Heart left ventricle (tissue), 16 donors: ENCODE data around the gene MID1. TPM values are rescaled to one million over a fixed set of nuclear protein-coding genes. Genes with fewer than 3 reads are reported as not detected.

Source experiments
- ATAC-seq, 4 donors: fragments of 200-7000 bp; cut with Tn5 transposase; one replicate each; pipeline ENCODE4 v1.9.1; 2020 to 2022; ENCODE audit warnings: moderate library complexity in 4 of 4, mild to moderate bottlenecking in 3 of 4, moderate number of reproducible peaks in 1 of 4
- DNase-seq, 5 donors: peaks; one replicate each; pipeline ENCODE4 v3.0.0-alpha.2; 2020
- H3K27ac ChIP-seq, 12 donors: fragments of 200-600 bp; sonication (generic) in 4 of 12; one replicate each; pipeline versions ENCODE4 v1.5.0 to v1.8.0; 2016 to 2022; ENCODE audit warnings: mild to moderate bottlenecking in 2 of 12
- H3K27me3 ChIP-seq, 9 donors: fragments of 200-600 bp; sonication (generic) in 2 of 9; one replicate each; pipeline versions ENCODE4 v1.5.1 to v1.8.0; 2016 to 2022; ENCODE audit warnings: mild to moderate bottlenecking in 3 of 9
- H3K36me3 ChIP-seq, 9 donors: fragments of 200-600 bp; sonication (generic) in 2 of 9; one replicate each; pipeline versions ENCODE4 v1.5.0 to v1.8.0; 2018 to 2022; ENCODE audit warnings: mild to moderate bottlenecking in 2 of 9
- H3K4me1 ChIP-seq, 12 donors: fragments of 200-600 bp; sonication (generic) in 4 of 12; one replicate each; pipeline versions ENCODE4 v1.5.0 to v1.8.0; 2016 to 2022; ENCODE audit warnings: mild to moderate bottlenecking in 3 of 12
- H3K4me3 ChIP-seq, 12 donors: fragments of 200-600 bp; sonication (generic) in 4 of 12; one replicate each; pipeline versions ENCODE4 v1.5.0 to v1.8.0; 2017 to 2022; ENCODE audit warnings: mild to moderate bottlenecking in 9 of 12, moderate library complexity in 4 of 12
- H3K9me3 ChIP-seq, 12 donors: fragments of 200-600 bp; sonication (generic) in 4 of 12; one replicate each; pipeline versions ENCODE4 v1.5.0 to v1.8.0; 2016 to 2022; ENCODE audit warnings: mild to moderate bottlenecking in 1 of 12
- CTCF ChIP-seq, 12 donors: fragments of 200-600 bp; sonication (generic) in 4 of 12; IDR thresholded peaks; one replicate each; pipeline versions ENCODE4 v1.5.0 to v1.8.0; 2018 to 2022; ENCODE audit warnings: antibody characterized with exemption in 12 of 12, mild to moderate bottlenecking in 5 of 12
- POLR2A ChIP-seq, 2 donors: fragments of 450-650 bp; IDR thresholded peaks; one replicate each; pipeline ENCODE4 v1.6.1; 2017; ENCODE audit warnings: antibody characterized with exemption in 2 of 2, mild to moderate bottlenecking in 2 of 2, moderate library complexity in 2 of 2
- WGBS, 4 donors: extraction: QIAGEN DNeasy Blood & Tissue Kit in 2 of 4; methylation state at CpG; one replicate each; pipeline versions ENCODE4 v1.1.5 to v1.1.7; 2013 to 2018; 5-methylcytosine and 5-hydroxymethylcytosine counted together
- intact Hi-C, 10 donors: fragments of 100-400 bp; cut with DNase I; formaldehyde crosslinking; loops; one replicate each; pipeline versions ENCODE4 v1.11.1 to v1.14.2; 2022
- polyA plus RNA-seq, 2 donors: library from polyadenylated mRNA; stranded (reverse); fragments of 200-250 nt; gene quantifications; one replicate each; pipeline ENCODE4 v1.2.3, GENCODE V29; 2013
- total RNA-seq, 9 donors: library from RNA; depleted of rRNA in 2 of 9; stranded (reverse); fragments of >200 nt in 2 of 9; fragmentation: NEBNext Ultra II Directional in 3 of 9; extraction: Animal tissue kit (Norgen Biotek cat#: 25700) in 3 of 9; gene quantifications; one replicate each; pipeline versions ENCODE4 v1.1.0 to v1.2.4, GENCODE V29; 2016 to 2023
- donor health status: ischemic (EF 13 %, LVEDD 7.1; RV severe dilation, severe dysfunction).
- donor health status: healthy with polysubstance abuse.
- donor health status: DM: no; HTN: yes; CAD: no.
- donor health status: DM: no; HTN: no; CAD: no.
- donor health status: ischemic (EF 25% LVEDD 6.9; RV normal size, moderate dysfunction).
- donor health status: ischemic (EF 25% LVEDD 5.7; RV mildly dilated, moderate dysfunction).
- donor health status: healthy.
- donor health status: DM: yes; HTN: yes; CAD: no.
- donor health status: ischemic (EF 35%, LVEDD 5.7; RV mildly dilated, moderate dysfunction).
- donor health status: nonischemic (EF 11% LVEDD 7.7; RV severe dilation, severe dysfunction).
- donor health status: DM: yes; HTN: yes; CAD: no.
- donor health status: PGD.
- donor health status: ischemic (EF 29% LVEDD 5.4; RV normal size, mild dysfunction).
- donor health status: nonischemic (EF 23%, LVEDD 6.1; RV moderate dilation, normal function).

Gene MID1
- total and polyA plus RNA-seq, 11 donors, result 1.6 to 18.7 (median 4.8) TPM

DNA sequence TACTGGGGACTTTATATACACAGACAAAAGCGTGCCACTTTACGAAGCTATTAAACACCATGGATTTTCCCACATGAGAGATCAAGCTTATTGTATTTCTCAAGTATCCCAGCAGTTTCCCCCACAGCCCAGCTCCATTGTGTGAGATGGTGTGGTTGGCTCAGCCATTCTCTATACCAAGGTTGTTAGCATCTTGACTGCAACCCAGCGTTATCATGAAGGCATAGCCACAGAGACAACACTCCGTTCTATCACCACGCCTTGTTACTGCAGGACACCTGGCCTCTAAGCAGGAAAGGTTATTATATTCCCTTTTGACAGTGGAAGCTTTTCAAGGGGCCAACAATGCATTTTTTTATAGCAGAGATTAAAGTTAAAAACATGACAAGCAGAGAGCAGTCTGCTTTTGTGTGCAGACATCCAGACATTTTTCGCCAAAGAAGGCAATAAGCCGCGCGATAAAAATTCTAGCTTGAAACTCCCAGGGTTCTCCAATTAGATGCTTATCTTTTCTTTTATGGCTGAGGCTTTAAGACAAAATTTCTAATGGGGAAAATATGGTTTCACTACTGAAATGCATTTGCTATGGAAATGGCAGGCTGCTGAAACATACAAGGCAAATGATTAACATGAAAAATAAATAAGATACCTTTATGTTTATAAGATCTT is 206.1 kb downstream of the MID1 start:
- Histone ChIP-seq H3K9me3 (no peaks in the 10 kb centered on the region), H3K36me3 (no peaks in the 10 kb centered on the region), H3K27ac (no peak overlapping the region), H3K27me3 (no peaks in the 10 kb centered on the region), H3K4me3 (no peak overlapping the region), H3K4me1 (no peaks in the 10 kb centered on the region)
- intact Hi-C loops, result no loop called here
- DNase-seq (no peak), ATAC-seq (no peak)
- TF ChIP-seq POLR2A (IDR thresholded peaks at IDR 0.05) (no peak), CTCF (IDR thresholded peaks at IDR 0.05) (no peak)
- 89 to 95% (median 92%) methylated on average over 9 of the region's 9 CpGs for WGBS, 4 donors

DNA sequence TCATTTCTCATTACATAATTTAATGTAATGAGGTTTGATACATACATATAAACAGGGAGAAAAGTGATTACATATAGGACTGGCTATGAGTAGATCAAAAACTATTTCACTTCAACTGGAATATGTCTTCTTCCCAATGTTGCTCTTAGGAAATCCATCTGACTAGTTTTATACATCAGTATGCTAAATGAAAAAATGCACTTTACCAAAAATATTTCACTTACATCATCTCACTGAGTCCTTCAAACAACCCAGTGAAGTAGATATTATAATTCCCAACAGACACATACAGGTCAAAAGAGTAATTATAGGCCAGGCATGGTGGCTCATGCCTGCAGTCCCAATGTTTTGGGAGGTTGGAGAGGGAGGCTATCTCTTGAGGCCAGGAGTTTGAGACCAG is 215.9 kb downstream of the MID1 start:
- Histone ChIP-seq H3K9me3 (no peaks in the 10 kb centered on the region), H3K4me1 (no peaks in the 10 kb centered on the region), H3K27me3 (no peaks in the 10 kb centered on the region), H3K4me3 (no peak overlapping the region), H3K27ac (no peak overlapping the region), H3K36me3 (no peaks in the 10 kb centered on the region)
- no peak for ATAC-seq
- intact Hi-C loops, result no loop called here
- no peak for DNase-seq
- no peak for TF ChIP-seq POLR2A (IDR thresholded peaks at IDR 0.05)
- TF ChIP-seq CTCF (IDR thresholded peaks at IDR 0.05), result no peak

DNA sequence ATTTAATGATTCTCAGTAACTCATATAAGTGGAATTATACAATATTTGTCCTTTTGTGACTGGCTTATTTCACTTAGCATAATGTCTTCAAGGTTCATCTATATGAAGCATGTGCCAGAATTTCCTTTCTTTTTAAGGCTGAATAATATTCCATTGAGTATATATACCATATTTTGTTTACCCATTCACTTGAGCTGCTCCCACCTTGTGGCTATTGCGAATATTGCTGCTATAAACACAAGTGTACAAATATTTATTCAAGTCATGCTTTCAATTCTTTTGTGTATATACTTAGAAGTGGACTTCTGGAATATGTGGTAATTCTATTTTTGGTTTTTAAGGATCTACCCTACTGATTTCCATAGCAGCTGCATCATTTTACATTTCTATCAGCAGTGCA is 219.1 kb downstream of the MID1 start:
- no peaks in the 10 kb centered on the region for H3K27me3 ChIP-seq
- no peak for ATAC-seq
- no peak for DNase-seq
- no peaks in the 10 kb centered on the region for H3K9me3 ChIP-seq
- intact Hi-C loops, result no loop called here
- WGBS, 4 donors, result 65 to 98% (median 87%) methylated on average over 1 of the region's 1 CpG
- no peaks in the 10 kb centered on the region for H3K4me1 ChIP-seq
- no peak overlapping the region for H3K27ac ChIP-seq
- H3K4me3 ChIP-seq, result no peak overlapping the region
- H3K36me3 ChIP-seq, result no peaks in the 10 kb centered on the region
- TF ChIP-seq CTCF (IDR thresholded peaks at IDR 0.05) (no peak), POLR2A (IDR thresholded peaks at IDR 0.05) (no peak)

DNA sequence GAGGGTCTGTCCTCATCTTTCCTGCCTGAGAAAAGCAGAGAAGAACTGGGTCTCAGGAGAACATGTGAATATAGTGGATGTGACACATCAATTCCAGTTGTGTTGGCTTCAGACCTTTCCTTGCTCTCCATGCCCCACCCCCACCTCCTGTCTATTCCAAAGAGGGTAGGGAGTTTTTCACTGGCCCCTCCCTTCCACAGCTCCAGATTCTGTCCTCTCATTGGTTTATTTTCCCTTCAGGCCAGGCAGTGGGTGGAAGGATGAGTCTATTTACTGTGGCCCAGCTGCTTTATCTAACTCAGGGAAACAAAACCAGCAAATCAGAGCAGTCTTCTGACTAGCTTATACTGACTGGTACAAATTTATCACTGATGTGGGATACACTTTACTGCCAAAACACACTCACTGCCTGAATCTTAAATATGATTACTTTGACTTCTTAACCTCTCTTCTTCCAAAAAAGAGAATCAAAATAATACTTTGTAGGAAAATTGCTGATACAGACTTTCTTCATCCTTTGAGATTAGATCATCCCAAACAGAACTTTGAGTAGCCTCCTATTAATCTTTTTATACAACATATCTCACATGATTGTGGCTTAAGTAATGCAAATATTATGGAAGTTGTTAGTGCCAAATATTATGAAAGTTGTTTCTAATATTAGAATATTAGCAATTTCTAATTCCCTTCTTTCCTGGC is 221.2 kb downstream of the MID1 start:
- no peaks in the 10 kb centered on the region for H3K9me3 ChIP-seq
- intact Hi-C loops, result no loop called here
- ATAC-seq, result no peak

More for the DNA sequence above, 221.2 kb downstream of the MID1 start:
- no peak overlapping the region for H3K27ac ChIP-seq
- no peaks in the 10 kb centered on the region for H3K4me1 ChIP-seq
- H3K27me3 ChIP-seq, result no peaks in the 10 kb centered on the region
- no peak for DNase-seq
- TF ChIP-seq POLR2A (IDR thresholded peaks at IDR 0.05) (no peak), CTCF (IDR thresholded peaks at IDR 0.05) (no peak)
- no peaks in the 10 kb centered on the region for H3K36me3 ChIP-seq
- no peak overlapping the region for H3K4me3 ChIP-seq
